HG03565 (cell line): ENCODE data around the gene C14orf119.

ENCODE experiments used
- ATAC-seq: cut with Tn5 transposase; IDR thresholded peaks from one replicate; pipeline ENCODE4 v1.9.1; 2021; ENCODE audit warnings: mild to moderate bottlenecking, moderate library complexity; ENCODE audit not compliant: unreplicated experiment

The C14orf119 gene

DNA sequence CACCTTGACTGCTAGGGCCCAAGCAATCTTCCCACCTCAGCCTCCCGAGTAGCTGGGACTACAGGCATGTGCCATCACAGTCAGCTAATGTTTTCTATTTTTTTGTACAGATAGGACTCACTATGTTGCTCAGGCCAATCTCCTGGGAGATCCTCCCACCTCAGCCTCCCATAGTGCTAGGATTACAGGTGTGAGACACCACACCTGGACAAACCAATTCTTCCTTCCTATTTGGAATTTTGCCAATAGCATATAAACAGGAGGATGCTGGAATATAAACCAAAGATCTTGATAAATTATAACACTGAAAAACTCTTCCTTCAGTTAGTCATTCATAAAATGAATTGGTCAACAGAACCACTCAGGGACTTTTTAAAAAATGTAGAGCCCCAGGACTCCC is 8.7 kb upstream of the C14orf119 start:
- ATAC-seq, result no peak

DNA sequence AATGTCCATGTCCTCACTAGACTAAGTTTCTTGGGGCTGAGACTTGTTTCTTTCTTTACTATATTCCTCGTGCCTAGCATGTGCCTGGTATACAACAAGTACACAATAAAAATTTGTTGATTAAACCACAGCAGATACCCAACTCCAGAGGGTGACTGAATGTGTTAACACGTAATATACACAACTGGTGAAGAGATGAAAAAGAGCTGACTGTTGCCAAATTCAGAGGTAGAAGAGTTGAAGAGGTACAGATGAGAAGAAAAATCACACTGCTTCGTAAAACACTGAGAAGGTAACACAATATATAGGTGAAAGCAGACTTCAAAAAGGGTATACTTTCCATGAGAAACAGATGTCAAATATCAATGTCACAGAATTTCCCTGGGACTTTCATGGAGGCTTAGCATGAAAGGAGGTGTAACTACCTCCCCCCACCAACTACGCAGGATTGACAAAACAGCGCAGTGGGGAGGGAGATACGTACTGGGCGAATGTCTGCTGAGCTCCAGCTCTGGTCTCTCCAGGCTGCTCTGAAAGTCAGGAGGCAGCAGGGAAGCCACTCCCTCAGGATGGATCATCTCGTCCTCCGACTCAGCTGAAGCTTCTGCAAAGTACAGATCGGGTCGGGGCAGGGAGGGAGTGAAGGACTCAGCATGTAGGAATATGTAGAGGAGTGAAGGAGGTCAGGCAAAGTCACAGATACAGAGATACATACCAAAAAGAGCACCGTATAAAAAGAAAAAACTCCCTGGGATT is 5.6 kb upstream of the C14orf119 start:
- ATAC-seq, result no peak

DNA sequence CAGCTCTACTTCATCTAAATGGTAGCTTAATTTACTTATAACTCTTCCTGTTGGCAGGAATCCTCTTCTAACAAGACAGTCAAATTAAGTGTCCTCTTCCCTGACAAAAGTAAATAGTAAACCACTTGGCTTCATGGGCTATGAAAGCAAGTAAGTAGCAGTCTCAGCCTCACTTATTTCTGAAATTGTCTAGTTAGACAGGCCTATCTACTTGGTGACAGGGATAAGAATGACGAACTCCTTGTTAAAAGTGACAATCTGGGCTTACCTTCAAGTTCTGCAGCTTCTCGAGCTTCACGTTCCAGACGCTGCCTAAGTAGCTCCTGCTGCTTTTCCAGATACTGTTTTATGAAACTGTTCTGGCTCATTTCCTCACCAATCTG is 5.1 kb upstream of the C14orf119 start:
- ATAC-seq, result no peak

DNA sequence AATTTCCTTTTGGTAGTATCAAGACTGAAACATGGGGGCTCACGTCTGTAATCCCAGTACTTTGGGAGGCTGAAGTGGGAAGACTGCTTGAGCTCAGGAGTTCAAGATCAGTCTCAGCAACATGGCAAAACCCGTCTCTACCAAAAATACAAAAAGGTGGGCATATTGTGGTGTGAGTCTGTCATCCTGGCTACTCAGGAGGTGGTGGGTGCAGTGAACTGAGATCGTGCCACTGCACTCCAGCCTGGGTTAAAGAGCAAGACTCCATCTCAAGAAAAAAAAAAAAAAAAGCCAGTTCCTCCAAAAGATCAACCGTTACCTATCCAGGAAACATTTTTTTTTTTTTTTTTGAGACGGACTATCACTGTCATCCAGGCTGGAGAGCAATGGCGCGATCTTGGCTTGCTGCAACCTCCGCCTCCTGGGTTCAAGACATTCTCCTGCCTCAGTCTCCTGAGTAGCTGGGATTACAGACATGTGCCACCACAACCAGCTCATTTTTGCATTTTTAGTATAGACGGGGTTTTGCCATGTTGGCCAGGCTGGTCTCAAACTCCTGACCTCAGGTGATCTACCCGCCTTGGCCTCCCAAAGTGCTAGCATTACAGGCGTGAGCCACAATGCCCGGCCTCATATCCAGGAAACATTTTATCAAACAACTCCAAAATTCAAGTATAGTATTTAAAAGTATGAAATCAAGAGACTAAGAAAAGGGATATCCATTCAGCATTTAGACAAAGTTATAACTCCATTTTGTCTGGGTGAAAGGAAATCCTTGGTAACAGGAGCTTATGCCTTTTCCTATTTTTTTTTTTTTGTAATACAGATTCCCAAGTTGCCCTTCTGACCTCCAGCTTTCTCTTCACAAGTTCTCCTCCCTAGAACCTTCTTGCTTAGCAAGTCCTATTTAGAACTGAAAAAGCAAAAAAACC is 3.7 kb upstream of the C14orf119 start:
- ATAC-seq, result no peak

DNA sequence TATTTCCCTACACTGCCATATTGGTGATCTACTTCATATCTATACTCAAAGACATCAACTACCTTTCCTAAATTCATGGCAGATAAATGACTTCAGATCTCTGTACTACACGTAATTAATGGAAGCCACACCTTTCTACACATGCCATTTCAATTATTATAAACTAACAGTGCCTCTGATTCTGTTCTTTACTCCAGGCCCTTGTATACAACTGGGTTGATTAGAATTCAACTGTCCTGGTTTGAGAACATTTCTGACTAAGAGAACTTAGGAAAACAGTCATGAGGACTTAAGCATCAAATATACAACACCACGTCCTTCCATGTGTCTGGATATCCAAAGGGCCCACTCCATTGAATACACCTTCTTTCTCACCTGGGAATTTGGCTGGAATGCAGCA is 2.2 kb upstream of the C14orf119 start:
- ATAC-seq, result no peak

DNA sequence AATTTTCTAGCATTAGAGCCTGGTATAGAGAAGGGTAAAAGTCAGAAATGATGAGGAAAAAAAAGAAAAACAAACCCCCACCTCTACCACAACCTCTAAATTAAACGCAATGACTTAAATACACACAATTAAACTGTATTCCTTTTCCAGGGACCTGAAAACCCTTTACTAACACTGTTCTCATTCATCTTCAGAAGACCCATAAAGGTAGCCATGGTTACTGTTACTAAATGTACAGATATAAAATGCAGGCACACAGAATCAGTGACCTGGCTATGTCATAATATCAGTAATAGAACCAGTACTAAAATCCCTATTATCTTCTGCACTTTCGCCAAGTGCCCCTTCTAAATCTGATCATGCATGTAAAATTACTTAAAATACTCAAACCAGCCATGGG is 1.8 kb upstream of the C14orf119 start:
- ATAC-seq, result no peak

DNA sequence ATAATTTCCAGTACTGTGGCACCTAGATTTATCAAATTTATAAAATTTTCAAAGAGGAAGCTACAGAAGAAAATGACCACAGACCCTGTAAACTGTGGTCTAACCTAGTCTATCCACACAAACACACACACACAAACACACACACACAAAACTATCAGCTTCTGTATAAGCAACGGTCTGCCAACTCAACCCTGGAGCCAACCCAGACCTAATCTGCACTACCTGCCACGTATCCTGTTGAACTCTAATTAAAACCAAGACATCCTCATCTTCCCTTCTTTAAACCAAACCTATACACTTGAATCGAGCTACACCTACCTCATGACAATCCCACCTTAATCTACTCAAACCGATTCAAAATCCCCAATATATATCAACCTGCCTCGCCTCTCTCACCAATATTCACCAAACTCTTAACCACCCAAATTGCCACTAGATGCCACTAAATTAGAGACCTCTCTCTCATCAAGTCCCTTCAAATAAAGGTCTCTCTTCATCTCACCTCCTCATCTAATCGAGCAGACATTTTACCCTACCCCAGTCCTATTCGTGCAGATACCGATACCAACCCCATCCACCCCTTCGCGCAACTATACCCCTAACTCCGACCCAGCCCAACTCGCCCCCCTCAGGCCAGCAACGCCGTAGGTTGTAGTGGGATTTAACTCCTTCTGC is 1.2 kb upstream of the C14orf119 start:
- no peak for ATAC-seq

DNA sequence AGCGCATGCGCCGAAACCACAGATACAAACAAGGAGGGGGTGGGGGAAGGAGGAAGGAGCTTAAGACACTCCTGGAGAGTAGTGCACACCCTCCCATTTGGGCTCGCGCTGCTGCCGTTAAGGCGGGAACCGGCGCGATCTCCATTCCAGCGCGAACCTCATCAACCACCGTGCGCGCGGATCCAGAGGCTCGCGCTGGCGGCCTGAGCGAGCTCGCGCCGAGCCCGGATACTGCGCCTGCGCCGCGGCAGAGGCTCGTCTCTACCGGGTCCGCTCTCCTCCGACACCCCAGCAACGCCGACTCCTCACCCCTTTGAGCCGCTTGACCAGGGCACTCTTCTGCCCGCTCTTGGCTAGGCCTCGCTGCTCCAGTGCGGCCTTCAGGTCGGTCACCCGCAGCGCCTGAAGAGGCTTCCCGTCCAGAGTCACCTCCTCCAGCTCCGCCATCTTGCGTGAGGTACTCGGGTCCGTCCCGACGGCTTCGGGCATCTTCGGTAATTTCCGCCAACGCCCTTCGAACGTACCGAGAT is 574 bp upstream of the C14orf119 start, which contains the start of gene ACIN1:
Gene ACIN1, minus strand, starts transcription at position 471 of the 530 bp plus-strand sequence. Its CDS starts 24 bp downstream, at position 447.
- peak; percentile 14 for ATAC-seq

DNA sequence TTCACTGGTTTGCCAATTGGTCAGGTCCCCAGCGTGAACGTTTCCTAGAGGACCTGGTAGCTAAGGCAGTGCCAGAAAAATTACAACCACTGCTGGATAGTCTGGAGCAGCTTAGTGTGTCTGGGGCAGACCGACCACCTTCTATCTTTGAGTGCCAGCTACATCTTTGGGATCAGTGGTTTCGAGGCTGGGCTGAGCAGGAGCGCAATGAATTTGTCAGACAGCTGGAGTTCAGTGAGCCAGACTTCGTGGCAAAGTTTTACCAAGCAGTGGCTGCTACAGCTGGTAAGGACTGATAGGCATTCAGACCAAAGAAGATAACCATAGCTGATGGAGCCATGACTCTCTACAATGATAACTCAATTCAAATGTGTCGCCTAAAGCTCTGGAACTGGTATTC is 2.5 kb downstream of the C14orf119 start:
- ATAC-seq, result no peak

DNA sequence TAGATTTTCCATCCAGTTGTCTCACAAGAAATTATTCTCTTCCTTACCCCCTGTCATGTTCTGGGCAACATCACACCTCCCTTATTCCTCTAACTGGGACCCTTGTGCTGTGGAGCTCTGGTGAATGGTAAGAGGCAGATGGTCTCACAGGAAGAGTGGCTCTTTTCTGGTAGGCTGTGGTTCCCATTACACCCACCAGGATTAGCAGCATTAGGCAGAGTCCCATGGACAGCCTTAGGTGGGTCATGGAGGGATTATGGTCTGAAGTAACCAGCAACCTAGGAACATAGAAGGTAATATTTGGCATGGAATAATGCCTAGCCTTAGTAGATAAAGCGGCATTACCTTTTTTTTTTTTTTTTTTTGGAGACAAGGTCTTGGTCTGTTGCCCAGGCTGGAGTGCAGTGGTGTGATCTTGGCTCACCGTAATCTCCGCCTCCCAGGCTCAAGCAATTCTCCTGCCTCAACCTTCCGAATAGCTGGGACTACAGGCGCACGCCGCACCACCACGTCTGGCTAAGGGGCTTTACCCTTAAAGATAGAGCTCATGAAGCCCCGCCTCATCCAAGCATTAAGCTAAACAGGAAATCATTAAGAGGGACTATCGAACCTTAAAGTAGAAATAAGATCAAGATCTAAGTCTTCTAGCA is 4.0 kb downstream of the C14orf119 start:
- no peak for ATAC-seq

DNA sequence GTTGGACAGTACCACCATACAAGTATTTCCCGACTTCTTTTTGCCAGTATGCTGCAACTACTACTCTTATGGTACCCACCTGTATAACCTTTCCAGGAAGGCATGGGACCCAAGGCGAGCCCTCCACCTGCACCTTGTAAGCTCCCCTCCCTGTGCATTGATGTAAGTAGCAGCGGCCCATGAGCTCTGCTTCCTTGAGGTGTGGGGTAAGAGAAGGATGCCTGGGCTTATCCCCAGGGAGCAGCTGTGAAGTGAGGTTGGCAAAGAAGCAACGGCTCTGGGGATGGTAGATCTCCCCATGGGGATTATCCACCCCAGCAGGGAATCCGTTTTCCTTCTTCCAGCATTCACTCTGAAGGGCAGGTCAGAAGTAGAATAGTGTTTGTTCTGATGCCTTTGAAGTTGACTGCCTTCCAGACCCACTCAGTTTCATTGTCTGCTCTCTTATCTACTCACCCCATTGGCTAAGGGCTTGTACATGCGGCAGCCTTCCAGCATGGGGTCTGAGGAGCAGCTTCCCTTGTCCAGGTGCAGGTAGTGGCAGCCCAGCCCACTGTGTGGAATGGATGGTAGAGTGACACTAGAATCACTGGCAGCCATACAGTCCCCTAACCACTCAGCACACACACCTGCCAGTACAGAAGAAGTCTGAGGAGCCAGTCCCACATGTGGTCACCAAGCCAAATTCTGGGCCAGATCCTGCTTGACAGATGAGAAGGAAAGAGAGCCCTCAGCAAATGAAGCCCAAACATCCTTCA is 6.1 kb downstream of the C14orf119 start:
- no peak for ATAC-seq

DNA sequence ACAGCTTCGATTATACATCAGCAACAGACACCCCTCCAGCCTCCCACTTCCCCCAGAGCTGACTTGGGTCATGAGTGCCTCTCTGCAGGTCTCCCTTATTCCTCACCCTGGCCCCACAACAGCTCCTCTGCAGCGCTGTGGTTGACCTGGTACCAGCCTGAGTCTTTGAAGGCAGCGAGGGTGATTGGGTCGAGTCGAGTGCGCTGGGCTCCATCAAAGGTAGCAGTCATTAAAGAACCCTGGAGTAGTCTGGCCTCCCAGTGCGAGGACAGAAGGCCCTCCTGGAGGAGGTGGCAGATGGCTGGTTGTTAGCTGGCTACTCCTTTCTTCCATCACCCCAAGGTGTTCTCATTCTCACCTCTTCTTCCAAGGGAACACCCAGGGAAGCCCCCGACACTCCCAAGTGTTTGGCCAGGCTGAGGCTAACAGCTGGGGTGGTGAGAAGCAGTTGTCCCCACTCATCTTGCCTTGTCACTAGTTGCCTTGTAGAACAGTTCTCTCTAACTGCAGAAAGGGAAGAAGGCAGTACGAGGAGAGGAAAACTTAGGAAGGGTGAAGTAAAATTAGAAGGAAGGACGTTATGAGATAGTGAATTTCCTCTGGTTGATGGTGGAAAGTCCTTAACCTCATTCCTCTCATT is 6.8 kb downstream of the C14orf119 start:
- ATAC-seq, result no peak

DNA sequence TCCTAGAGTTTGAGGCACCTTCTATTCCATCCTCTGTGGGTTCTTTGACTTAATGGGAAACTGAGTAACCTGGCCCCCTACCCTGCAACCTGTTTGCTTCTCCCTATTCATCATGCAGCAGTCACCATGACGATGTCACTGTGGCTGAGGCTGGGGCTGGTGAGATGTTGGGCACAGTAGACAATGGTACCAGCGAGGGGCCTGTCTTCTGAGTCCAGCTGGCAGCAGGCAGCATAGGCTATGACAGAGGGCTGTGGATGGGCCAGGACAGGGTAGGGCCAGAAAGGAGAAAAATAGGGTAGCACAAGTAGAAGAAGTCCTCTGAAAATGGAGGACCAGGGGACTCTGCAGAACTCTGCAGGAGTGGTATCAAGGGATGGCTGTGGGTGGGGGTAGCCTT is 7.5 kb downstream of the C14orf119 start:
- no peak for ATAC-seq

DNA sequence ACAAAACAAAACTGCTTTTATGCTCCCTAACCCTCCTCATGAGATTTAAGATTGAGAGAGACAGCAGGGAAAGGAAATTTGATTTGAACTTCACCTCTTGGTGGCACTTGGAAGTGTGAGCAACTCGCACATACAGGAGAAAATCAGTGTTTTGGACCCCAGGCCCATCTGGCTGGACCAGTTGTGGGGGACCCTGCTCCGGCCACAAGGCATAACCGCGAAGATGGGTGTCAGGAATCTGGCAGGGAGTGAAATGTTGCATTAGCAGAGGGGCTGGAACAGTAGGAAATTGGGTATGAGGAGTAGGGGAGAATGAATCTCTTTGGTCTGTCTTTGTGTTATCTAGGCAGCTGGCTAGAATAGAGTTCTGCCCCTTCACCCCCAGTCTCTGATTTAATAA is 8.3 kb downstream of the C14orf119 start:
- ATAC-seq, result no peak

DNA sequence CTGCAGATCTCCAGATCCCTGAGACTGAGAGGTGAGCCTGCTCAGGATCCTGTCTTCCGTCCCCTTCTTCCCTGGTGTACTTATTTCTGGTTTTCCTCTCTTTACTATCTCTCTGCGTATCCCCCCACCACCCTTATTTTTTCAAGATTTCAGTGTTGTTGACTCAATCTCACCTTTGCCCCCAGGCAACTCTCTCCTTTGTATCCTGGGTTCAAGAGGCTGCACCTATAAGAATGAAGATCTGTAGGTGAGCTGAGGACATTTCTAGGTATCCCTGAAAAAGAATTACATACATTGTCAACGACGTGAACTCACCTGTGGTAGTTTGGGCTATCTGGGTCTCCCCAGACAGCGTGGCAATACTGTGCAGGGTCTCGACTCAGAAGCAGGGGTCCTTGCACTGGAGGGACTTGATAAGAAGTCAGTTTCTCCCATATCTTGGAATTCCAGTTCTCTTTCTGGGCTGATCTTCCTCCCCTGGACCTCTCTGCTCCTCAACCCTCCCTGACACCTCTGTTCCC is 8.8 kb downstream of the C14orf119 start:
- ATAC-seq, result no peak

DNA sequence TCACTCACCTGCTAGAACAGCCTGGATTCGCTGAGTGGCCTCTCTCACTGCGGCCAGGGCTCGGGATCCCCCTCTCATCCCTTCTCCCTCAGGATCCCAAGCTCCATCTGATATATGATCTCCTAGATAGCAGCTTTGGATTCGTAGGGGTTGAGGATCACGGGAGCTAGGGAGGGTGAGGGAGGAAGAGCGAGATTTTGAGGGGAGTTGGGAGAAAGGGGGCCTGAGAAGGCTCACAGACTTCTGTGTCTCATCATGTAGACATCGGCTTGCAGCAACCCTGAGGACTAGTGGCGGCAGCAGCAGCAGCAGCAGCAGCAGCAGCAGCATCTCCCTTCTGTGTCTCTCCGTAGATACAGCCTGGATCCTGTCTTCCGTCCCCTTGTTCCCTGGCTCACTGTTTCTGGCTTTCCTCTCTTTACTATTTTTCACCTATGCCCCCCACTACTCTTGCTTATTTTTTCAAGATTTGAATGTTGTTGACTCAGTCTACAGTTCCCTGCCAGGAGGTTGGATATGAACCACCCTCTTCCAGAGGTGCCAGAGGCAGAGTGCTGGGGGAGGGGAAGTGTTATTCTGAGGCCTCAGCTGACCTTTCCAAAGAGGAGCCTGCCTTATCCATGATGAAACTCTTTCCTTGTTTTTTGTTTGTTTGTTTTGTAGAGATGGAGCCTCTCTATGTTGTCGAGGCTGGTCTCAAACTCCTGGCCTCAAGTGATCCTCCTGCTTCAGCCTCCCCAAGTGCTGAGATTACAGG is 9.5 kb downstream of the C14orf119 start, which contains the start of gene CIROP:
Gene CIROP, minus strand, starts transcription at position 399 of the 757 bp plus-strand sequence. Its CDS starts 69 bp downstream, at position 330.
- no peak for ATAC-seq

DNA sequence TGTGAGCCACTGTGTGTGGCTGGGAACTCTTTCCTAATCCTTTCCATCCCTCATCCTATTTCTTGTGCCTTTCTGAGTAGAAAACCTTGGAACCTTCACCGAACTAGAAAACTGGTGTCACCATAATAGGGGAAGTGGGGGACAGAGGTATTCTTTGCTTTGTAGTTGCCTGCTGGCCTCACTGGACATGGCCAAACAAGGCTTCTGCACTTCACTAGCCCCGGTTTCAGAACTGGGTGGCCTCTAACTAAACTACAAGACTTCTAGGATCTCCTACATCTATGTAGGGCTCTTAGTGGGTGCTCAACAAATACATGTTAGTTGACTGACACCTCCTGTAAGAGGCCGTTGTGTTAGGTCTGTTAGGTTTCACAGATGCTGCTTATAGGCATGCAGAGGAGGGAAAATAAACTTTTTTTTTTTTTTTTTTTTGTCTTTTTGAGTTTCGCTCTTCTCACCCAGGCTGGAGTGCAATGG is 10.1 kb downstream of the C14orf119 start:
- ATAC-seq, result no peak

DNA sequence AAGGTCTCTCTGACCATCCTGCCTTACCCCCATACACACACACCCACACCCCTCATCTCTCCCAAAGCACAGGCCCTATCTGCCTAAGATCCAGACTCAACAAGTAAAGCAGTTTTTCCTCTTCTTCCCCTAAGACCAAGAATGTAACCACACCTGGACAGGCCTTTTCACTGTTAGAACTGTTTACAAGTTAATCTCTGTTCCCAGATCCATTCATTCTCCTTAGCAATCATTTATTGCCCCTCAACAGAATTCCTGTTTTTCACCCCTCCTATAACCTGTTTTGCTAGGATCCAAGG is 11.4 kb downstream of the C14orf119 start:
- ATAC-seq, result no peak
